Tibial nerve (tissue), 3 donors: ENCODE results near the gene CTLA4.

ENCODE experiments used
- POLR2A ChIP-seq, 2 donors: fragments of 450-650 bp; IDR thresholded peaks; one replicate each; pipeline ENCODE4 v1.6.1; 2017; ENCODE audit warnings: antibody characterized with exemption in 2 of 2, mild to moderate bottlenecking in 2 of 2, moderate library complexity in 2 of 2
- TF ChIP-seq, protein P1 (sequence below), 5 experiments: fragments of 200-600 bp in 3 of 5; fragments of 450-650 bp in 2 of 5; sonication (generic) in 3 of 5; IDR thresholded peaks; one replicate each; pipeline ENCODE4 v1.5.1; 2016 to 2019; ENCODE audit warnings: antibody characterized with exemption in 5 of 5, mild to moderate bottlenecking in 3 of 5, moderate library complexity in 2 of 5

DNA sequence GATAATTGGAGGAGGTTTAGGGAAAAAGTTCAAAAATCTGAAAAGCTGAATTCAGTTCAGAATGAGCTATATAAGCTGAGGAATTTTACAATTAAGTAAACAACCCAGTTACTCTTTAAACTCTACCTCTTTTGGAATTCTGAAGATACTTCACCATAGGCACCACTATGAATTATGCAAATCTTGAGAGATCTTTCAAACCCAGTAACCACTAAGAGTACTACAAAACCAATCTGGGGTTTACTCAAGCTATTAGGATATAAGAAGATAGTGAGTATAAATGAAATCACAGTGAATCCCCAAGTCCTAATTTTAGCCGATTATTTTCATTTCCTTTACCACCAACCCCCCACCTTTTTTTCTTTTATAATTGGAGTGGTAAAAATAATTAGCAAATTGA, 6.0 kb upstream of the CTLA4 start:
- no peak for TF ChIP-seq POLR2A (IDR thresholded peaks at IDR 0.05)
- TF ChIP-seq, protein P1, sequence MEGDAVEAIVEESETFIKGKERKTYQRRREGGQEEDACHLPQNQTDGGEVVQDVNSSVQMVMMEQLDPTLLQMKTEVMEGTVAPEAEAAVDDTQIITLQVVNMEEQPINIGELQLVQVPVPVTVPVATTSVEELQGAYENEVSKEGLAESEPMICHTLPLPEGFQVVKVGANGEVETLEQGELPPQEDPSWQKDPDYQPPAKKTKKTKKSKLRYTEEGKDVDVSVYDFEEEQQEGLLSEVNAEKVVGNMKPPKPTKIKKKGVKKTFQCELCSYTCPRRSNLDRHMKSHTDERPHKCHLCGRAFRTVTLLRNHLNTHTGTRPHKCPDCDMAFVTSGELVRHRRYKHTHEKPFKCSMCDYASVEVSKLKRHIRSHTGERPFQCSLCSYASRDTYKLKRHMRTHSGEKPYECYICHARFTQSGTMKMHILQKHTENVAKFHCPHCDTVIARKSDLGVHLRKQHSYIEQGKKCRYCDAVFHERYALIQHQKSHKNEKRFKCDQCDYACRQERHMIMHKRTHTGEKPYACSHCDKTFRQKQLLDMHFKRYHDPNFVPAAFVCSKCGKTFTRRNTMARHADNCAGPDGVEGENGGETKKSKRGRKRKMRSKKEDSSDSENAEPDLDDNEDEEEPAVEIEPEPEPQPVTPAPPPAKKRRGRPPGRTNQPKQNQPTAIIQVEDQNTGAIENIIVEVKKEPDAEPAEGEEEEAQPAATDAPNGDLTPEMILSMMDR (IDR thresholded peaks at IDR 0.05) = no peak
